Tibial artery (tissue), 4 donors: ENCODE results near the gene GPATCH2L.

Experiments
- DNase-seq, 2 donors: peaks; one replicate each; pipeline ENCODE4 v3.0.0-alpha.2; 2019
- H3K27ac ChIP-seq, 2 donors: fragments of 200-600 bp; sonication (generic) in 1 of 2; 1 replicate in 1 of 2; 2 replicates in 1 of 2; pipeline ENCODE4 v1.5.1; 2018 to 2019; ENCODE audit warnings: mild to moderate bottlenecking in 1 of 2
- H3K27me3 ChIP-seq, 2 donors: fragments of 200-600 bp; sonication (generic) in 1 of 2; one replicate each; pipeline versions ENCODE4 v1.5.1 to v1.6.0; 2016 to 2019
- H3K36me3 ChIP-seq, 3 donors: fragments of 200-600 bp; sonication (generic) in 2 of 3; one replicate each; pipeline ENCODE4 v1.5.1; 2016 to 2019; ENCODE audit warnings: mild to moderate bottlenecking in 2 of 3
- H3K4me1 ChIP-seq, 4 donors: fragments of 200-600 bp; sonication (generic) in 2 of 4; 1 replicate in 3 of 4; 2 replicates in 1 of 4; pipeline ENCODE4 v1.5.1; 2016 to 2019
- H3K4me3 ChIP-seq, 2 donors: fragments of 200-600 bp; sonication (generic) in 1 of 2; 1 replicate in 1 of 2; 2 replicates in 1 of 2; pipeline ENCODE4 v1.5.1; 2018 to 2019; ENCODE audit warnings: mild to moderate bottlenecking in 2 of 2
- H3K9me3 ChIP-seq, 3 donors: fragments of 200-600 bp; sonication (generic) in 1 of 3; one replicate each; pipeline ENCODE4 v1.5.1; 2016 to 2019
- CTCF ChIP-seq, 2 experiments: fragments of 200-600 bp in 1 of 2; fragments of 450-650 bp in 1 of 2; IDR thresholded peaks; one replicate each; pipeline ENCODE4 v1.5.1; 2017 to 2019; ENCODE audit warnings: antibody characterized with exemption in 2 of 2, mild to moderate bottlenecking in 1 of 2, moderate library complexity in 1 of 2
- intact Hi-C: fragments of 100-400 bp; cut with DNase I; formaldehyde crosslinking; loops from one replicate; pipeline ENCODE4 v1.15.0; 2023; ENCODE audit warnings: low total_unique reads

Gene GPATCH2L

GRCh38 chr14:76203086-76204001 lies 51.6 kb downstream of the GPATCH2L start:
- Histone ChIP-seq H3K36me3 (peaks cover 36 to 58% (median 48%) of the 10 kb centered on the region in 3 donors), H3K9me3 (no peaks in the 10 kb centered on the region), H3K4me1 (no peaks in the 10 kb centered on the region), H3K4me3 (no peak overlapping the region), H3K27ac (no peak overlapping the region), H3K27me3 (no peaks in the 10 kb centered on the region)
- no peak for DNase-seq
- intact Hi-C loops, result no loop called here
- TF ChIP-seq CTCF (IDR thresholded peaks at IDR 0.05), result no peak

GRCh38 chr14:76204461-76205230 lies 52.9 kb downstream of the GPATCH2L start:
- H3K27ac ChIP-seq, result no peak overlapping the region
- intact Hi-C loops, result no loop called here
- peaks cover 34 to 45% (median 35%) of the 10 kb centered on the region in 3 donors for H3K36me3 ChIP-seq
- no peak overlapping the region for H3K4me3 ChIP-seq
- DNase-seq, result no peak
- TF ChIP-seq CTCF (IDR thresholded peaks at IDR 0.05), result no peak
- no peaks in the 10 kb centered on the region for H3K9me3 ChIP-seq
- no peaks in the 10 kb centered on the region for H3K27me3 ChIP-seq
- H3K4me1 ChIP-seq, result no peaks in the 10 kb centered on the region

GRCh38 chr14:76205708-76206107 lies 54.0 kb downstream of the GPATCH2L start:
- Histone ChIP-seq H3K4me3 (no peak overlapping the region), H3K27ac (no peak overlapping the region), H3K27me3 (no peaks in the 10 kb centered on the region), H3K9me3 (no peaks in the 10 kb centered on the region), H3K4me1 (no peaks in the 10 kb centered on the region), H3K36me3 (peaks cover 26 to 37% (median 28%) of the 10 kb centered on the region in 3 donors)
- DNase-seq, result no peak
- intact Hi-C loops, result no loop called here
- TF ChIP-seq CTCF (IDR thresholded peaks at IDR 0.05), result no peak

GRCh38 chr14:76208340-76208739 lies 56.6 kb downstream of the GPATCH2L start:
- Histone ChIP-seq H3K27me3 (no peaks in the 10 kb centered on the region), H3K36me3 (peaks cover under 1 to 12% (median 4%) of the 10 kb centered on the region in 3 donors), H3K4me3 (no peak overlapping the region), H3K4me1 (no peaks in the 10 kb centered on the region), H3K27ac (no peak overlapping the region), H3K9me3 (no peaks in the 10 kb centered on the region)
- no peak for TF ChIP-seq CTCF (IDR thresholded peaks at IDR 0.05)
- intact Hi-C loops, result no loop called here
- DNase-seq, result no peak

GRCh38 chr14:76212242-76212641 lies 60.5 kb downstream of the GPATCH2L start:
- no peaks in the 10 kb centered on the region for H3K36me3 ChIP-seq
- H3K4me1 ChIP-seq, result no peaks in the 10 kb centered on the region
- TF ChIP-seq CTCF (IDR thresholded peaks at IDR 0.05), result no peak
- intact Hi-C loops, result no loop called here
- H3K27ac ChIP-seq, result no peak overlapping the region
- DNase-seq, result no peak
- no peak overlapping the region for H3K4me3 ChIP-seq
- H3K27me3 ChIP-seq, result no peaks in the 10 kb centered on the region
- peaks cover 0 to 5% (median 4%) of the 10 kb centered on the region in 3 donors for H3K9me3 ChIP-seq
